GM18519 (cell line): Measurements from ENCODE around the gene GGNBP2.
"Not testable (repeated sequence)": the region's sequence is repeated elsewhere in the genome, so short reads cannot be mapped to it uniquely, and the experiment has no call there.

Source experiments
- ATAC-seq: cut with Tn5 transposase; IDR thresholded peaks from one replicate; pipeline ENCODE4 v1.9.1; 2021; ENCODE audit warnings: mild to moderate bottlenecking, moderate library complexity; ENCODE audit not compliant: unreplicated experiment, low FRiP score

Gene GGNBP2, protein sequence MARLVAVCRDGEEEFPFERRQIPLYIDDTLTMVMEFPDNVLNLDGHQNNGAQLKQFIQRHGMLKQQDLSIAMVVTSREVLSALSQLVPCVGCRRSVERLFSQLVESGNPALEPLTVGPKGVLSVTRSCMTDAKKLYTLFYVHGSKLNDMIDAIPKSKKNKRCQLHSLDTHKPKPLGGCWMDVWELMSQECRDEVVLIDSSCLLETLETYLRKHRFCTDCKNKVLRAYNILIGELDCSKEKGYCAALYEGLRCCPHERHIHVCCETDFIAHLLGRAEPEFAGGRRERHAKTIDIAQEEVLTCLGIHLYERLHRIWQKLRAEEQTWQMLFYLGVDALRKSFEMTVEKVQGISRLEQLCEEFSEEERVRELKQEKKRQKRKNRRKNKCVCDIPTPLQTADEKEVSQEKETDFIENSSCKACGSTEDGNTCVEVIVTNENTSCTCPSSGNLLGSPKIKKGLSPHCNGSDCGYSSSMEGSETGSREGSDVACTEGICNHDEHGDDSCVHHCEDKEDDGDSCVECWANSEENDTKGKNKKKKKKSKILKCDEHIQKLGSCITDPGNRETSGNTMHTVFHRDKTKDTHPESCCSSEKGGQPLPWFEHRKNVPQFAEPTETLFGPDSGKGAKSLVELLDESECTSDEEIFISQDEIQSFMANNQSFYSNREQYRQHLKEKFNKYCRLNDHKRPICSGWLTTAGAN

DNA sequence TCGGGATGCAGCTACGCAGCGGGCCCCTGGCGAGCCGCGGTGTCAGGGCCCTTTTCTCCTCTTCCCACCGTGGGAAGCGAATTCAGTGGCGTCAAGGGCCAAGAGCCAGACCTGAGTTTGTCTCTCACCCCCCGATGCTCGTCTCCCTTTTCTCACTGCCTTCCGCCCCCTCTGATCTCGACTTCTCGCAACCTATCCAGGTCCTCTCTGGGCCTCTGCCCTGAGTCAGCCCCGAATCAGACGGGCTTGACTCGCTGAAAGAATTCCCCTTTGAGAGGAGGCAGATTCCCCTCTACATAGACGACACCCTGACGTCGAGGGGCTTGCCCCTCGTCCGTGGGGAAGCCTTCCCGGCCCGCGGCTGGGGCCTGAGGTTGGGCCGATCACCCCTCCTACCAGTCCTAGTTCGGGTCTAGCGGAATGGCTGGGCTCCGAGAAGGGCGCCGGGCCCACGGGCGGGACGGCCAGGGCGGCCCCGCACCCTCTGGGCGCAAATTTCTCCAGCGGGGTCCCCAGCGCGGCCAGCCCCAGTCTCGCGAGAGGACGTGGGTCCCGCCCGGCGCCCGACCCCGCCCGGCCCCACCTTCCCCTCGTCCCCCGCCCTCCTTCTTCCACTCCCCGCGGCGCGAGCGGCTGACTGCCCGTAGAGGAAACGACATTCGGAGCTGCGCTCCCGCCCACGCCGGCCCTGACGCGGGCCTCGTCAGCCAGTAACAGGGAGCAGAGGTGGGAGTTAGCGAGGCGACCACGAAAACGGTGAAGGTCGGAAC, at the start of gene GGNBP2:
GGNBP2 (plus strand) TSS at position 613 of the 770 bp plus-strand sequence. CDS start 806 bp downstream, outside the sequence.
- ATAC-seq, result peak; percentile 36

DNA sequence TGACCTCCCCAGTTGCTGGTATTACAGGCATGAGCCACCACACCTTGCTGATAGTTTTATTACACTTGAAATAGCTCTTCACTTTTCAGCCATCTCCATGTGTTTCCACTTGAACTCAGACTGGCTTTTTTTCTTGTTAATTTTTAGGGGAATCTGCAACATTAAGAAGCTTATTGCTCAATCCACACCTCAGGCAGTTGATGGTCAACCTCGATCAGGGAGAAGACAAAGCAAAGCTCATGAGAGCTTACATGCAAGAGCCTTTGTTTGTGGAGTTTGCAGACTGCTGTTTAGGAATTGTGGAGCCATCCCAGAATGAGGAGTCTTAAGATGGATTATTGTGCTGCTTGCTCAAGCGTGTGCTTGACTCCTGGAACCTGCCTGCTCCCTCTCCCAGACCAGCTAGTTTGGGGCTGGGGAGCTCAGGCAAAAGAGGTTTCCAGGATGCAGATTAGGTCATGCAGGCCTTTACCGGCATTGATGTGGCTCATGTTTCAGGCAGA, 49.6 kb upstream of the GGNBP2 start:
- ATAC-seq, result no peak

DNA sequence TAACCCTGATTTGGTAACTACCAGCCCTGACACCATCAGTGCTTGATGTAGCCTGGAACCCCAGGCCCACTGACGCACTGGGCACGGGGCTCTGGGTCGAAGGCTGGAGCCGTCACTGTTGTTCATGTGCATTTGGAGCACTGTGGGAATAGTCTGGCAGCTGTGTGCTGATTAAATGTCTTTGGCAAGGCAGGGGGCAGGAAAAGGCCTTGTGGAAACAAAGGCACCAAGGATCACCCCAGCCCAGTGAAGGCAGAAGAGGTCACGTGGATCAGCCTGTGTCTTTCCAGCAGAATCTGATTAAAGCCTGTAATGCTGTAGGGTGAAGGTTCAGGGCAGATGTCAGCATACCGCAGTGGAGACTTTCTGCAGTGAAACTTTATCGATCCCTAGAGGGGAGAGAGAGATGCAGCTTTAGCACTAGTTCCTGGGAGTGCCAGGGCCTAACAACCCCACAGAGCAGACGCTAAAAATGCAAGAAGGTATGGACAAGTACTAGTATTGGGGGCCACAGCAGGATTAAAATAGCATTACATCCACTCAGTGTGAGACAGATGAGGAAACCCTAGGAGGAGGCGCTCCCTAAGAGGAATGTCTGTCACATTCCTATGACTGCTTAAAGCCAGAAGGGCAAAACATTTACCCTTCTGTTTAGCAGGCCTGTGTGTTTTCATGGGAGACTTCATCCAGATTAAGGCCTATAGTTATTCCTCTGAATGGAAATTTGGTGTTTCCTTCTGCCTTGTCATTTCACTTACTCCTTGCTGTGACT, 48.5 kb upstream of the GGNBP2 start:
- ATAC-seq, result no peak

DNA sequence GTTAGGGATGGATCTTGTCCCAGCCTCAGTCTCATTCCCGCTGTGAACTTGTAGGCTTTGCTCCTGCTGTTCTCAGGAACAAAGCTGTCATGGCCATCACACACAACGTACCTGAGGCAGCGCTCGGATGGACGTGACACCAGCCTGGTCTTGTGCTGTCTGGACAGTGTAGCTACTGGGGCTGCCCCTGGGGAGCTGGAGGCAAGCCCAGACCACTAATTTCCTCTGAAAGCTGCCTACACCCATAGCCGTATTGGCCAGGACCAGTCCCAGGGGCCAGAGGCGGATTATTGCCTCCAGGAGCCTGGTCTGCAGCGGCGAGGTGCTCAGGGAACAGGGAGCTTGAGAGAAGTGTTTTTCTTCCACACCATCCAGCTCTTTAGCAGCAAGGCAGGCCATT, 46.6 kb upstream of the GGNBP2 start:
- ATAC-seq, result no peak

DNA sequence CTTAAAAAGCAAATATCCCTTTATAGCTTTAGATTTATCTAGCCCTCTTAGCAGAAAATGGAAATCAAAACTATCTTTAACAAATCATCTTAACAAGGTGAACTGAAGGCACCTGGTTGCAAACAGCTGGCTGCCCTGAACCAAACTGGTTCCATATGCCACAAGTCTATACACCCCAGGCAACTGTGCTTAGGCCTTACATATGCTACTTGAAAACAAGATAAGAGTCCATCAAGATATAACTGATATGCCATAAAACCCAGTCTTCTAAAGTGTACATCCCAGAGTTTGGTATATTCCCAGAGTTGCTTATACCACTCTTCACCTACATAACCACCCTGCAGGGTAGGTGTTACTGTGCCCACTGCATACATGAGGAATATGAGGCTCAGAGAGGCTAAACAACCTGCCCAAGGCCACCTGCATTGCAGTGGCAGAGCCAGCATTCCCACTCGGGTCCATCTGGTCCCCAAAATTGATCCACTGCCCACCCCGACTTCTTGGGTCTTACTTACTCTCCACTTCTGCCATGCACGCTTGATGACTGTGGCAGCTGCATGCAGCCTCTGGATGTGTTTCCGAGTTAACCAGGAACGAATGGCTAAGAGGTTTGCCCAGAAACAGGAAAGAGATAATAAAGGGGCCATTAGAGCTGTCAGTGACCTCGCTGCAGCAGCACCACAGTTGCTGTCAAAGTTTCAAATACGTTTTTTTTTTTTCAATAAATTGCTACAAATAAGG, 46.0 kb upstream of the GGNBP2 start:
- ATAC-seq, result no peak

DNA sequence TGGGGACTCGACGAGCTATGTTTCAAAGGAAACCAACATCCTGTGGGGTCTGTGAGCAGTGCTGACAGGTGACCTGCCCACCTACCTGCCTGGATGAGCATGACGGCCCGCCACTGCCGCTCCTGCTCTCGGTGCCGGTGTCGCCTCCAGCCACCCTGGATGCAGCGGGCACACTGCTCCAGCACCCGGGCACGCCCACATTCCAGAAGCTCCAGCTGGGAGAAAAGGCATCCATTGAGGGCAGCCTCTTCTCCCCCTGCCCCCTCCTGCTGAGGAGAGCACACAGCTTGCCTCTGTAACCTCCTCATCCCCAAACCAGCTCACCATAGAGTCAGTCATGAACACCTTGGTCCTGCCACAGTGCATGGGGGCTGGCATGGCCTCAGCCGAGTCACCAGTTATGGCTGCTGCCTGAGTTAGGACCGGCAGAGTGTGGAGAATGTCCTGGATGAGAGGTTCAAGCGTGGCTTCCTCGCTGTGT, 43.9 kb upstream of the GGNBP2 start:
- ATAC-seq, result no peak

DNA sequence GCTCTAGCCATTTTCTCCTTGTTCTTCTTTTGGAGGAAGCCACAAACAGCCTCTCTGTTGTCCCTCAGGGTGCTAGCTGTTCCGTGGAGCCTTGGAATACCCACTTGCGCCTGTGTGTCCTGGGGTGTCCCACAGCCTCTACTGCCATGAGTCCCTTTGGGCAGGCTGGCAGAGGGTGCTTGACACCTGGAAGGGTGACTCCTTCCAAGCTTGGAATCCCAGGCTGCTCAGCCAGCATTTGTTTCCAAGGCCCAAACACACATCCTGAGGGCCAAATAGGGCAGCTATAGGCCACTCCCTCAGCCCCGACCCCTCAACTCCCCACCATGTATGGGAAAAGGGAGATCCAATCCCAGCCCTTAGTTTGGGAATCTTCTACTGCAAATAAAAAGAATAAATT, 43.4 kb upstream of the GGNBP2 start:
- no peak for ATAC-seq

DNA sequence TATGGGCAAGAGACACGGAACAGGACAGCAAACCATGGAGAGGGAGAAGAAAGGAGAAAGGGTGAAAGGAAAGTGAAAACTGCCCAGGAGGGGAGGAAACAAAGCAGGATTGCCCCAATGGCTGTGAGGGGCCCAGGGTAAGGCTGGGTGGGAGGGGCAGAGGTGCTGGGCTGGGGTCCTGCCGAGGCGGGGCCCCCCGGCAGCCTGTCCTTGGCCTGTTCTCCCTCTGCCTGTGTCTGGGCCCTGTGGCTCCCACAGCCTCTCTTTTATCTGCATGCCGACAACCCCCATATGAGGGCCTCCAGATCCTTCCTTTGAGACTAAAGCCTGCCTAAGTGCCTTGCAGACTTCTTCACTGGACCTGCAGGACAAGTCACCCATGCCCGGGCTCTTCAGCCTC, 42.8 kb upstream of the GGNBP2 start:
- ATAC-seq, result no peak

DNA sequence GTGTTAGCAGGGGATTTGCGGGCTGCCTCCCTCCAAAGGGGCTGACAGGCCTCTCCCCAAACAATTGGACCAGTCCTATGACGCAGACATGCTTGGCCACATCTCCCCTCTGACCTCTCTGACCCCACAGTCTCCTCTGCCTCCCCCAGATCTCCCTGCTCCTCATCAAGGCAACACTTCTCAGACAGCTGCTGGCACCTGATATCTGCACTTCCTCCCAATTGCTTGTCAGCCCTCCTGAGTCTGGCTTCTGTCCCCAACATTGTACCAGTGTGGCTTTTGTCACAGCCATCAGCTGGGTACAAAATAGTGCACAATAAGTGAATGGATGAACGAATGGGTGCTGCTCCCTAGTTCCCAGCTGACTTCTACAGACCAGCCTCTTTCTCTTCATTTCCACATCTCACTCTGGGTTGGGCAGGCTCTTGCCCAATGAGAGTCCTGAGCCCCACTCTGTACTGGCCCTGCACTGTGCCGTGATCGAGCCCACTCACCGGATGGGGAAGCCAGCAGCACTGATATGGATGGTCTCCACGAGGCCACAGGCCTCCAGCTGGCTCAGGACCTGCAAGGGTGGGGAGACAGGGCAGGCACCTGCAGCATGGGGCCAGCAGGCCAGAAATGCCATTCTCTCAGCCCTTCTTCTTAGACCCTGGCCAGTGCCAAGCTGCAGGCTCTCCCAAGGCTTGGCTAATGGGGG, 41.1 kb upstream of the GGNBP2 start:
- no peak for ATAC-seq

DNA sequence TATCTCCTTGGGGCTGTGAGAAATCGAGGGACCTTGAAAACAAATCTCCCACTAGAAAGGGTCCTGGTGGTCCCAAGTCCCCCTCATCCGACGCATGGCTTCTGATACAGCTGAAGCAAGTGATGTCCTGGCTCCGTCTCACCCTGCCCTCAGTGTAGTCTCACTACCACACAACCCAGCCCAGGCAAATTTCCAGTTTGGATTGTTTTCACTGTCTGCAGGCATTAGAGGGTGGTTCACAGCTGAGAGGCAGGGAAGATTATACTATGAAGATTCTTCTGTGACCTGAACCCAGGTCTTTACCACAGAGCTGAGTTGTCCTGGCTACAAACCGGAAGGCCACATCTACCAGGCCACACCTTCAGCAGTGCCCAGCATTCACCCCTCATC, 40.6 kb upstream of the GGNBP2 start:
- no peak for ATAC-seq

DNA sequence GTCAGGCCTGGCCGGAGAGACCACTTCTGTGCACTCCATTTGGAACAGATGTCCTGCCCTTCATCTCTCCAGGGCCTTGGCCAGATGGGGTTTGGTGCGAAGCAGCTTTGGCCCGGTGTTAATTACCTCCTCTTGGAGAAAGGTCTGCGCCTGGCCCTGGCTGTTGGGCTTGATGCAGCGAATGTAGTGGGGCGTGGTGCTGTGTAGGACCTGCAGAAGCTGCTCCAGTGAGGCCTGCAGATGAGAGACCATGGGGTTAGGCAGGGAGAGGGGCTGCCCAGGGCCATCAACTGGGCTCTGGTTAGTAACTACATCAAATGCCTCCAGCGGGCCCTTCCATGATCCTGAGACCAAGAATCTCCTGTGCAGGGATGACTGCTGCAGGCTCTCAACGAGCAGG, 39.5 kb upstream of the GGNBP2 start:
- no peak for ATAC-seq

DNA sequence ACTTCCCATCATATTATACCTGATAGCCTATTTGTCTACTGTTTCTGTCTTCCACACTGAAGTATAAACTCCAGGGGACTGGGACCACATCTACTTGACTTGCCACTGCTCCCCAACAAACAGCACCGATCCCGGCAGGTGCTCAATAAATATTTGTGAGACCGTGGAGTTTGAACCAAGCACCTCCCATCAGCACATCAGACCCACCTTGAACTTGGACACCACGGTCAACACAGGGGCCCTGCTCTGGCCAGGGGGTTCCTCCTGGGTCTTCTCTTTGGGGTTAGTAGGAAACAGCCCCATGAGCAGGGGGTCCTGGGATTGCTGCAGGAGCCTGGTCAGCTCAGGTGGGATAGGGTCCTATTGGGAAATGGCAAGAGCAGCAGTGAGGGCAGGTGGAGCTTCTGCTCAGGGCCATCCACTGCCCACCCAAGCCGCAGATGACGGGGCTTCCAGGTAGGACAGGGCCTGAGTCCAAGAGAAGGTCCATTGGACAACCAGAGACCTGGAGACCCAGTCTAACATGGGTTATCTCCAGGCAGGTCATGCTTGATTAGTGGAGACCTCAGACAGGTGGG, 38.4 kb upstream of the GGNBP2 start:
- ATAC-seq, result no peak

DNA sequence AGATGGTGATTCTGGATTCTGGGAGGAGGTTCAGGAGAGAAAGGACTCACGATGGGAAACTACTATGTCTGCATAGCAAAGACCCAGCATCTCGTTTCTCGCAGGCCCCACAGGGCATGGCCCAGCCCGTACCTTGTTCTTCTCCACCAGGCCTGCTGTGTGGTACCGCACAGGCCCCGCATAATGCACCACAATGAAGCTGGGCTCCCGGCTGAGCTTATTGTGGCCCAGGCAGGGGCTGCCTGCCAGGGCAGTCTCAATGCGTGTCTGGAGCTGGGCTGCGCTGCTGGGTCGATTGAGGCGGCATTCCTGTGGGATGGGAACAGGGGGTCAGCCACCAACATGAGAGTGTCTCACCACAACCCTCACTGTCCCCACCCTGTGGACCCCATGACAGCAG, 37.9 kb upstream of the GGNBP2 start:
- ATAC-seq, result no peak

DNA sequence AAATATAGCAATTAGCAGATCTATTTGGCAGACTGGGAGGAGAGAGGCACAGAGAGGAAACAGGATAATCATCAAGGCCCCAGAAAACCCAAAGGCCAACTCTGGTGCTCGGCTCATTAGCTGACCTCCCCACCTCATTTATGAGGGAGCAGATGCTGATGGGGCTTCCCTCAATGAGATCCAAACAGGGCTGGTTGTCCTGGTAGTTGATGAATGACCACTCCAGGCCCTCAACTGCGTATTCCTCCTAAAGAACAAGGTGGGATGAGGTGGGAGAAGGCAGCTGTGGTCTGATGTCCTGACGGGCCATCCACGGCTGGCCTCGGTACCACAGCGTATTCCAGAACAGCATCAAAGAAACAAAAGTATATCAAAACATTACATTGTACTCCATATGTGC, 37.5 kb upstream of the GGNBP2 start:
- no peak for ATAC-seq

DNA sequence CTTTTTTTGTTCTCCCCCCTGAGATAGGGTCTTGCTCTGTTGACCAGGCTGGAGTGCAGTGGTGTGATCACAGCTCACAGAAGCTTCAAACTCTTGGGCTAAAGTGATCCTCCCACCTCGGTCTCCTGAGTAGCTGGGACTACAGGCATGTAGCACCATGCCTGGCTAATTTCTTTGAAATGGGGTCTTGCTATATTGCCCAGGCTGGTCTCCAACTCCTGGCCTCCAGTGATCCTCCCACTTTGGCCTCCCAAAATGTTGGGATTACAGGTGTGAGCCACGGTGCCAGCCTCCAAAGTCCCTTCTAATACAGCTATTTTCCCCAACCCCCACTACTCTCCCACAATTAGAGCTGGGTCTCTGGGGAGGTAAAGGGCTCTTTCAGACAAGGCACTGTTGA, 36.3 kb upstream of the GGNBP2 start:
- not testable (repeated sequence) for ATAC-seq

DNA sequence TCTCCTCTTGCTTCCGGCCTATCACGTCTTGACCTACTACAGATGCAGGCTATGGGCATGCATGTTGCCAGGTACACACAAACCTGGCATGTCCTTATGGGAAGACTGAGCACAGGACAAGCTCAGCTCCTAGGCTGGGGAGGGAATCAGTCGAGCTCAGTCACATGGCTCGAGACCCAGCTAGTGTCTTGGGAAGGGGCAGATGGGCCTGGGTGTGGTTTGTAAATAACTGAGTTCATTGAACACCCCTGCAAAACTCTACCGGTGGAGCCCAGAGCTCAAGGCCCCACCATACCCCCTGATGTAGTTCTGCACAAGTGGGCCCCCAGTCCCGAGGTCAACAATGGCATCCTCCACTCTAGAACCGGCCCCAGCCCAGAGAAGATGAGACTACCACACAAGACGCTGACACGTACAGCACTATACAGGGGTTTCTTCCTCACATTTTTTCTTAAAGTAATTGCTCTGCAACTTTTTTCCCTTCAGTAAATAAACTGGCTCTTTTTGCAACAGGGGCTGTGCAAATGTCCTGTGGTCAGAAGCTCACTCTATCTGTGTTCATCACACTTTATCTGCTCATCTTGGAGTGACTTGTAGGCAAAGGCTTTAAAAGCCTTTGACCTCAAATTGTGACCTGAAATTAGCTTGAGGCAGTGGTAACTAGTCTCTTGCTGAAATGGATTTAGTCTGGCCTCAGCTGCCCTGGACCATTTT, 35.3 kb upstream of the GGNBP2 start:
- ATAC-seq, result no peak

DNA sequence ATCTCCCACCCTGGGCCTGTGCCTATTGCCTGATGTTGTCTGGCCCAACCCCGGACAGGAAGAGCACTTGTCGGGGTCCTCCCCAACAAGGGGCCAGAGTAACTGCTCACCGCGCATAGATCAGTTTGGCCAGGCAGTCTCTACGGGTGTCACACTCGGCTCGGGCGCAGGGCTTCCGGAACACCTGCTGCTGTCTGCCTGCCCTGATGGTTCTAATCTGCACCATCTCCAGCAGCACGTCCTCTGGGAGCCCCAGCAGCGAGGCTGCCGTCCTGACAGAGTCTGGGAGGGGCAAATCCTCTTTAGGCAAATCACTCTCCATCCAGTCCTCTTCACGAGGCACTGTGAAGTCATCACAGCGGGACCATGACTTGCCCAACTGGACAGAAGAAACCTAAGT, 34.1 kb upstream of the GGNBP2 start:
- no peak for ATAC-seq

DNA sequence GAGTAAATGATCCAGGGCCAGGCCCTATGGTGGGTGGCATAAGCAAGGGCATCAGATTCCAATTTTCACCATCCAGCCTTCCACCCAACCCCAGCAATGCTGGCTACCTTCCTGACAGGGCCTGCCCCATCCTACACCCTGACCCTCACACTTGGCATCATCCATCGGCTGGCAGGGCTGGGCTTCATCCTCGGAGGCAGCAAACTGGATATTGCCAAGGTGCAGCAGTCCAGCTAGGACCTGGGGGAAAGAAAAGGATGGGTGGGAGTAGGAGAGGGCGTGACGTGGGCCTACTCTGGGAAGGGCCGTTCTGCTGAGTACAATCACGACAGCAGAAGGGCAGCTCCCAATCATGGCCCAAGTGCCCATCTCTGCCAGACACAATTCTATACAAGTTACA, 33.5 kb upstream of the GGNBP2 start:
- no peak for ATAC-seq
